Gastroesophageal sphincter (tissue), 3 donors: ENCODE data around the gene PTGDS.

Experiments
- CTCF ChIP-seq, 4 experiments: fragments of 200-600 bp in 2 of 4; fragments of 450-650 bp in 2 of 4; sonication (generic) in 1 of 4; IDR thresholded peaks; one replicate each; pipeline ENCODE4 v1.5.1; 2017 to 2019; ENCODE audit warnings: antibody characterized with exemption in 4 of 4, mild to moderate bottlenecking in 2 of 4, moderate library complexity in 2 of 4
- POLR2A ChIP-seq, 2 donors: fragments of 450-650 bp; IDR thresholded peaks; one replicate each; pipeline ENCODE4 v1.6.1; 2017; ENCODE audit warnings: antibody characterized with exemption in 2 of 2, mild to moderate bottlenecking in 2 of 2, moderate library complexity in 1 of 2
- POLR2AphosphoS5 ChIP-seq: sonication (generic); formaldehyde crosslinking; IDR thresholded peaks from one replicate; pipeline ENCODE4 v1.6.1; 2017; ENCODE audit warnings: antibody characterized with exemption

GRCh38 chr9:136996361-136997292 lies 19.3 kb downstream of the PTGDS start, which contains the start of gene CLIC3:
- TF ChIP-seq POLR2AphosphoS5 = no peak
- no peak for TF ChIP-seq CTCF (IDR thresholded peaks at IDR 0.05)
- no peak for TF ChIP-seq POLR2A (IDR thresholded peaks at IDR 0.05)
